Dendritic cell treated with granulocyte-macrophage colony-stimulating factor and Interleukin-4, amounts not matched to agents 40 ng/mL and 50 ng/mL, for 4 days (primary cell): Measurements from ENCODE around the gene CAPN9.
"Not testable (repeated sequence)": the region's sequence is repeated elsewhere in the genome, so short reads cannot be mapped to it uniquely, and the experiment has no call there.

Experiments used
- H3K27ac Mint-ChIP-seq: one replicate; pipeline ENCODE4 v1.8.0; 2022; ENCODE audit warnings: mild to moderate bottlenecking, mixed read lengths
- H3K27me3 Mint-ChIP-seq: one replicate; pipeline ENCODE4 v1.8.0; 2022; ENCODE audit warnings: mild to moderate bottlenecking, mixed read lengths
- H3K36me3 Mint-ChIP-seq: one replicate; pipeline ENCODE4 v1.8.0; 2022; ENCODE audit warnings: low read depth, mixed read lengths
- H3K4me1 Mint-ChIP-seq: one replicate; pipeline ENCODE4 v1.8.0; 2022; ENCODE audit warnings: low read depth, mixed read lengths
- H3K4me3 Mint-ChIP-seq: one replicate; pipeline ENCODE4 v1.8.0; 2022; ENCODE audit warnings: mild to moderate bottlenecking, moderate library complexity, mixed read lengths
- H3K9me3 Mint-ChIP-seq: one replicate; pipeline ENCODE4 v1.8.0; 2022; ENCODE audit warnings: mixed read lengths
- intact Hi-C: fragments of 100-400 bp; cut with micrococcal nuclease; formaldehyde crosslinking; loops from one replicate; pipeline ENCODE4 v1.15.0; 2022

CAPN9 gene, protein sequence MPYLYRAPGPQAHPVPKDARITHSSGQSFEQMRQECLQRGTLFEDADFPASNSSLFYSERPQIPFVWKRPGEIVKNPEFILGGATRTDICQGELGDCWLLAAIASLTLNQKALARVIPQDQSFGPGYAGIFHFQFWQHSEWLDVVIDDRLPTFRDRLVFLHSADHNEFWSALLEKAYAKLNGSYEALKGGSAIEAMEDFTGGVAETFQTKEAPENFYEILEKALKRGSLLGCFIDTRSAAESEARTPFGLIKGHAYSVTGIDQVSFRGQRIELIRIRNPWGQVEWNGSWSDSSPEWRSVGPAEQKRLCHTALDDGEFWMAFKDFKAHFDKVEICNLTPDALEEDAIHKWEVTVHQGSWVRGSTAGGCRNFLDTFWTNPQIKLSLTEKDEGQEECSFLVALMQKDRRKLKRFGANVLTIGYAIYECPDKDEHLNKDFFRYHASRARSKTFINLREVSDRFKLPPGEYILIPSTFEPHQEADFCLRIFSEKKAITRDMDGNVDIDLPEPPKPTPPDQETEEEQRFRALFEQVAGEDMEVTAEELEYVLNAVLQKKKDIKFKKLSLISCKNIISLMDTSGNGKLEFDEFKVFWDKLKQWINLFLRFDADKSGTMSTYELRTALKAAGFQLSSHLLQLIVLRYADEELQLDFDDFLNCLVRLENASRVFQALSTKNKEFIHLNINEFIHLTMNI

DNA sequence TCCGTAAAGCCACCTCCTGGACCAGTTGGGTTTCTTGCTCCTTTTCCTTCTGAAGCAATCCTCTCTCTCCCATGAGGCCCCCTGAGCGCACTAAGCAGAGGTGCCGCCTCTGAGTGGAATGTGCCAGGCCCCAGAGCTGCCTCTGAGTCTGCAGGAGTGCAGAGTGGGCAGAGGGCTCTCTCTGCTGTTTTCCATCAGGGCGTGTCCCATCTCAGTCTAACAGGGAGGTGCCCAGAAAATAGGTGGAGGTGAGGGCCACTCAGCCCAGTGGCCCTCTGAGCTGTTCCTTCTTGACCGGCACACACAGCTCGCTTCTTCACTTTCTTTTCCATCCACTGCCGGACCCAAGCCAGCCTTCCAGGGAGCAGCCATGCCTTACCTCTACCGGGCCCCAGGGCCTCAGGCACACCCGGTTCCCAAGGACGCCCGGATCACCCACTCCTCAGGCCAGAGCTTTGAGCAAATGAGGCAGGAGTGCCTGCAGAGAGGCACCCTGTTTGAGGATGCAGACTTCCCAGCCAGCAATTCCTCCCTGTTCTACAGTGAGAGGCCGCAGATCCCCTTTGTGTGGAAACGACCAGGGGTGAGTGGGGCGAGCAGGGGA lies at the start of gene CAPN9:
Gene CAPN9, plus strand, starts transcription at position 262 of the 604 bp plus-strand sequence. Its CDS starts 109 bp downstream, at position 371.
- Mint-ChIP-seq H3K4me3 (no peak within 1 kb of the TSS), H3K9me3 (no peaks in the 10 kb centered on the region), H3K27me3 (no peaks in the 10 kb centered on the region), H3K4me1 (no peaks in the 10 kb centered on the region), H3K36me3 (no peaks in the 10 kb centered on the region), H3K27ac (no peak within 1 kb of the TSS)
- intact Hi-C loops, result no loop called here

DNA sequence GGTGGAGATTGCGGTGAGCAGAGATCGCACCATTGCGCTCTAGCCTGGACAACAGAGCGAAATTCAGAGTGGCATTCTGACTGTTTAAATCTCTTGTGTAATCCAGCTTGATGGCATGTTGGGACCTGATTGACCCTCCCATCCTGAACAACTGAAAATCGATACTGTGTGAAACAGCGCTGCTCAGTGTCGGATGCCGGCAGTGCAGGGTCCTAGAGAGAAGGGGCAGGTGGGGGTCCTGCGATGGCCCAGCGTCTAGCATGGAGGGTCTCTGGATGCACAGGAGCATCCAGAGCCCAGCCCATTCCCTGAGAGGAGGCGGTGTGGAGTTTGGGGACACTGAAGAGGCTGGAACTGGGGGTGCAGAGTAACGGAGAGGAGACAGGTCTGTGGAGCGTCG lies 49.1 kb upstream of the CAPN9 start:
- intact Hi-C loops, result no loop called here
- Mint-ChIP-seq H3K36me3 (peaks cover 17% of the 10 kb centered on the region), H3K4me3 (no peak overlapping the region), H3K27ac (no peak overlapping the region), H3K9me3 (no peaks in the 10 kb centered on the region), H3K4me1 (no peaks in the 10 kb centered on the region), H3K27me3 (no peaks in the 10 kb centered on the region)

DNA sequence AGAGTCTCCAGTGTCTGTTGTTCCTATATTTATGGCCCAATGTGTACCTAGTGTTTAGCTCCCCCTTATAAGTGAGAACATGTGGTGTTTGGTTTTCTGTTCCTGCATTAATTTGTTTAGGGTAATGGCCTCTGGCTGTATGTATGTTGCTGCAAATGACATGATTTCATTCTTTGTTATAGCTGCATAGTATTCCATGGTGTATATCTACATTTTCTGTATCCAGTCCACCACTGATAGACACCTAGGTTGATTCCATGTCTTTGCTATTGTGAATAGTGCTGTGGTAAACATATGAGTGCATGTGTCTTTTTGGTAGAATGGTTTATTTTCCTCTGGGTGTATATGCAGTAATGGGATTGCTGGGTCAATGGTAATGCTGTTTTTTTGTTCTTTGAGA lies 48.2 kb upstream of the CAPN9 start:
- H3K27ac Mint-ChIP-seq, intact Hi-C loops, H3K4me3 Mint-ChIP-seq, H3K27me3 Mint-ChIP-seq, H3K4me1 Mint-ChIP-seq, H3K36me3 Mint-ChIP-seq, H3K9me3 Mint-ChIP-seq: not testable (repeated sequence)

DNA sequence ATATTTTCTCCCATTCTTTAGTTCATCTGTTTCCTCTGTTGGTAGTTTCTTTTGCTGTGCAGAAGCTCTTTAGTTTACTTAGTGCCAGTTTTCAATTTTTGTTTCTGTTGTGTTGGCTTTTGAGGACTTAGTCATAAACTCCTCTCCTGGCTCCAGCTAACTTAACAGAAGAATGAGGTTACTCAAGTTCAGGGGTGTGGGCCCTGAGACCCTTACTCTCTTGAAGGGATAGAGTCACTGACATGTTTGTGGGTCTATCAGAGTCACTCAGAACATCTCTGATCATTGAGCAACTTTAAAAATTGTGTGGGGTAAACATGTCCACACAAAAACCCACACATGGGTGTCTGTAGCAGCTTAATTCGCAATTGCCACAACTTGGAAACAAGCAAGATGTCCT lies 47.5 kb upstream of the CAPN9 start:
- intact Hi-C loops, result no loop called here
- H3K36me3 Mint-ChIP-seq, result peaks cover under 1% of the 10 kb centered on the region
- H3K4me1 Mint-ChIP-seq, result no peaks in the 10 kb centered on the region
- no peaks in the 10 kb centered on the region for H3K27me3 Mint-ChIP-seq
- no peak overlapping the region for H3K4me3 Mint-ChIP-seq
- H3K9me3 Mint-ChIP-seq, result no peaks in the 10 kb centered on the region
- no peak overlapping the region for H3K27ac Mint-ChIP-seq

DNA sequence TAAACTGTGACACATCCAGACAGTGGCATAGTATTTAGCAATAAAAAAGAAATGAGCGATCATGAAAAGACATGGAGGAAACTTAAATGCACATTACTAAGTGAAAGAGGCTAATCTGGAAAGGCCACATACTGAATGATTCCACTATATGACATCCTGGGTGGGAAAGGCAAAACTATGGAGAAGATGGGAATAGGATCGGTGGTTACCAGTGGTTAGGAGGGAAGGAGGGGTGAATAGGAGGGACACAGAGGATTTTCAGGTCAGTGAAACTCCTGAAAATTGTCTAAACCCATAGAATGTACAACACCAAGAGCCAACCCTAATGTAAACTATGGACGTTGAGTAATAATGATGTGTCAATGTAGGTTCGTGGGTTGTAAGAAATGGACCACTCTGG lies 47.1 kb upstream of the CAPN9 start:
- intact Hi-C loops, result no loop called here
- no peaks in the 10 kb centered on the region for H3K27me3 Mint-ChIP-seq
- no peaks in the 10 kb centered on the region for H3K36me3 Mint-ChIP-seq
- no peaks in the 10 kb centered on the region for H3K9me3 Mint-ChIP-seq
- no peak overlapping the region for H3K4me3 Mint-ChIP-seq
- no peak overlapping the region for H3K27ac Mint-ChIP-seq
- H3K4me1 Mint-ChIP-seq, result no peaks in the 10 kb centered on the region

DNA sequence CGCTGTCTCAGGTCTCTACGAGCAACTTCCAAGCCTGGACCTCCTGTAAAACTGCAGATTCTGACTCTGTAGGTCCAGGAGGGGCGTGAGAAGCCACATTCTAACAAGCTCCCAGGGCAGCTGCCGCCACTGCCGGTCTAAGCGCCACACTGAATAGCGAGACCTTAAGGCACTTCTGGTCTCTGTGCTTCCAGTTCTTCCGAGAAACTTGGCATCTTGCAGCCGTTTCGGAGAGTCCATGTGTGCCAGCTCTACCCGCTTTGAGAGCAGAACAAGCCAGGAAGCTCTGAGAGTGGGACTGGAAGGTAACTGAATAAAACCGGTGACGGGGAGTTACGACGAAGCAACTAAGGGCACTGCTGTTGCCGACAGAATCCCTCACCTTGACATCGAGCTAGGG lies 45.8 kb upstream of the CAPN9 start:
- Mint-ChIP-seq H3K4me3 (no peak overlapping the region), H3K36me3 (no peaks in the 10 kb centered on the region), H3K4me1 (no peaks in the 10 kb centered on the region), H3K27ac (no peak overlapping the region), H3K27me3 (no peaks in the 10 kb centered on the region), H3K9me3 (no peaks in the 10 kb centered on the region)
- intact Hi-C loops, result no loop called here

DNA sequence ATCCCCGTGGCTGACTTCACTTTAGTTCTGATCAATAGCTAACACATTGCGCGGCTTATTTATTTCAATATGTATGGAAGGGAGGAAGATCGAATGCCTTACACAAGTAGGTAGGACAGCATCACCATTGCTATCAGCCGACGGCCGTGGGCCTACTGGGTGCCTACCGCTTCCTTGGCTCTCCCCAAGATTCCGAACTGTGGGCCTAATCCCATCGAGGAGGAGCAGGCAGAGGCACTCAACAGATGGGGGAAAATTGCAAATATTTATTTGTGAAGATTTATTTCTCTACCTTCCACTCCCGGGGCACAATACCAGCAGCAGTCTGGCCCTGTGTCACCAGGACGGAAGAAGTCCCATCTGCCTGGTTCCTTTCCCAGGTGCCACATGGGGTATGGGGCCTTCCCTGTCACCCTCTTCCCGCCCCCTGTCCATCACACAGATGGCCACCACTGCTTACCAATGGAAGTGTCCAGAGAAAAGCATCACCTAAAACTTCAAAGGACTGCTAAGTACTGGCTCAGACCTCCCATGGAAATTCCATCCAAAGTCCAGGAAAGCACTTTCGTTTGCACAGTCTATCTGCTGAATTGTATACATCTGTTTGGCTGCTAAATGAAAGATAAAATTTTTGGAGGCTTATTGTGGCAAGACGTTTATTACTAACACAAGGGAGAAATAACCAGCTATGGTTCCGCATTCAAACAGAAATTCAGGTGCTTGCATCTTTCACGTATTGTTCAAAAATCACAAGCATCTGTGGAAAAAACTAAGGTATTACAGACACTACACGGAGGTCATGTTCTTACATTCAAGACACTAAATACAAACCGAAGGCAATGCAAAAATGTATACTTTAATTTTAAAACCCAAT lies 45.1 kb upstream of the CAPN9 start:
- H3K27ac Mint-ChIP-seq, result no peak overlapping the region
- intact Hi-C loops, result no loop called here
- H3K36me3 Mint-ChIP-seq, result no peaks in the 10 kb centered on the region
- H3K9me3 Mint-ChIP-seq, result no peaks in the 10 kb centered on the region
- H3K27me3 Mint-ChIP-seq, result no peaks in the 10 kb centered on the region
- no peaks in the 10 kb centered on the region for H3K4me1 Mint-ChIP-seq
- no peak overlapping the region for H3K4me3 Mint-ChIP-seq

DNA sequence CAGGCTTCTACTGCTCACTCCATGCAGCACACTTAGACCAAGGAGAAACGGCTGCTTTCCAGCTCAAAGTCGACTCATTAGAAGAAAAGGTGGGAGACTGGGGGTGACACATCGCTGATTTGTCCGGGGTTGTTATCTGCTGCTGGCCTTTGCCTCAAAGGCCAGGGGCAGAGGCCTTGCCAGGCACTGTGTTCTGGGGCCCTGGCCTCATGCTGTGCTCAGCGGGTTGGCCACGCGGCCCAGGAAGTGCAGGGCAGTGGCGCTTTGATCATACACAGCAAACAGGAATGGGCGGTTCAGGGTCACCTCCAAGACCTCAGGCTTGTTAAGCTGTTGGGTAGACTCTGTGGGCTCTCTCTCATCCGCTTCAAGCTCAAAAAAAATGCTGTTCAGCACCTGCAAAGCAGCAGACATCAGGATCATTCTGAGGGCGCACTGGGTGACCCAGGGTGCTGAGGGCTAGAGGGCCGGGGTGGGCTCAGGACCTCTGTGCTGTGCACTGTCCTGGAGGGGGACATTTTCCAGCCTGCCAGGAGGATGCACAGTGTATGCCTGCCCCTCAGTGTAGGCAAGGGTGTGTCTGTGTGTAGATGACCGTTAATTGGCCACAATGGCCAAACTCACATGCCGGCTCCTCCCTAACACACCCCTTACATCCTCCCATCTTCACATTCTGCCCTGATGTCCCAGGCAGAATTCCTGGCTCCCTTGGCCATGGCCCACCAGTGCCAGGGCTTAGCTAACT lies 44.1 kb upstream of the CAPN9 start:
- no peaks in the 10 kb centered on the region for H3K9me3 Mint-ChIP-seq
- H3K27me3 Mint-ChIP-seq, result peaks cover 6% of the 10 kb centered on the region
- H3K4me1 Mint-ChIP-seq, result peaks cover 5% of the 10 kb centered on the region
- H3K4me3 Mint-ChIP-seq, result no peak overlapping the region
- H3K36me3 Mint-ChIP-seq, result no peaks in the 10 kb centered on the region
- H3K27ac Mint-ChIP-seq, result no peak overlapping the region
- intact Hi-C loops, result no loop called here

DNA sequence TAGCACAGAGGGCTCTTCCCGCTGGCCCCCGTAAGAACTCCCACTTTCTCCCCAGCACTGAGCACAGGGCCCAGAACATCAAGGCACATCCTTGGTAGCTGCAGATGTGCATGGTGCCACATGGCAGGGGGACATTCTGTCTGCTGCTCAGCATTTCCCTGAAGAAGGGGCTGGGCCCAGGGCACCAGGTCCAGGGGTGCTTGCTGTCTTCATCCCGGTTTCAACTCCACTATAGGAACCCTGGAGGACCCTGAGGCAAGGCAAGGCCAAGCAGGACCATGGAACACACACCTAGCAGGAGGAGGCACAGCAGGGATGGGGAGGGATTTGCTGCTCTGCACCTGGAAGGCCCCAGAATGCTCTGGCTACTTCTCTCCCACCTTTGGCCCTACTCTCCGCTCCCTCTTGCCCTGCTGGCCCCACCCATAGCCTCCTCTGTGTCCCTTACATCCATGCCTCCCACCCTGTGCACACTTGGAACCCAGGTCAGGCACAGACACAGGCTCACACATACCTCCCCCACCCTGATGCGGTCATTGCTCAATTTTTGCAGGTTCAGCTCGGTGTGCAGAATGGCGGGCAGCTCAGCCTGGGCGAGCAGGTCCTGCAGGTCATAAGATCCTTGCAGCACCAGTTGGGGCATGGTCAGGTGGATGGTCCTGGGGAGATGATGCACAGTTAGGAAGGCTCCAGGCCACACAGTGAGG lies 43.4 kb upstream of the CAPN9 start:
- intact Hi-C loops, result no loop called here
- H3K4me3 Mint-ChIP-seq, result no peak overlapping the region
- H3K9me3 Mint-ChIP-seq, result no peaks in the 10 kb centered on the region
- H3K4me1 Mint-ChIP-seq, result peaks cover 5% of the 10 kb centered on the region
- peaks cover 13% of the 10 kb centered on the region for H3K27me3 Mint-ChIP-seq
- no peak overlapping the region for H3K27ac Mint-ChIP-seq
- H3K36me3 Mint-ChIP-seq, result no peaks in the 10 kb centered on the region

DNA sequence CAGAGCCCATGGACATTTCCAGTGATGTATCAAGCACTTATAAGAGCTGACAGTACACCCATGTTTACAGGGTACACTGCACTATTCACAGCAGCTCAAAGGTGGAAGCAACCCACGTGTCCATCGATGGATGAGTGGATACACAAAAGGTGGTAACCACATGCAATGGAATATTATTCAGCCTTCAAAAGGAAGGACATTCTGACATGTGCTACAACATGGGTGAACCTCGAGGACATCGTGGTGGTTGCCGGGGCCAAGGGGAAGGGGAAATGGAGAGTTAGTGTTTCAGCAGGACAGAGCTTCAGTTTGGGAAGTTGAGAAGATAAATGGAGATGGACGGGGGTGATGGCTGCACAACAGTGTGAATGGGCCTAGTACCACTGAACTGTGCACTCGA lies 42.4 kb upstream of the CAPN9 start:
- Mint-ChIP-seq H3K27me3 (peaks cover 14% of the 10 kb centered on the region), H3K4me3 (no peak overlapping the region), H3K9me3 (no peaks in the 10 kb centered on the region), H3K36me3 (no peaks in the 10 kb centered on the region), H3K4me1 (peaks cover 5% of the 10 kb centered on the region), H3K27ac (no peak overlapping the region)
- intact Hi-C loops, result no loop called here

DNA sequence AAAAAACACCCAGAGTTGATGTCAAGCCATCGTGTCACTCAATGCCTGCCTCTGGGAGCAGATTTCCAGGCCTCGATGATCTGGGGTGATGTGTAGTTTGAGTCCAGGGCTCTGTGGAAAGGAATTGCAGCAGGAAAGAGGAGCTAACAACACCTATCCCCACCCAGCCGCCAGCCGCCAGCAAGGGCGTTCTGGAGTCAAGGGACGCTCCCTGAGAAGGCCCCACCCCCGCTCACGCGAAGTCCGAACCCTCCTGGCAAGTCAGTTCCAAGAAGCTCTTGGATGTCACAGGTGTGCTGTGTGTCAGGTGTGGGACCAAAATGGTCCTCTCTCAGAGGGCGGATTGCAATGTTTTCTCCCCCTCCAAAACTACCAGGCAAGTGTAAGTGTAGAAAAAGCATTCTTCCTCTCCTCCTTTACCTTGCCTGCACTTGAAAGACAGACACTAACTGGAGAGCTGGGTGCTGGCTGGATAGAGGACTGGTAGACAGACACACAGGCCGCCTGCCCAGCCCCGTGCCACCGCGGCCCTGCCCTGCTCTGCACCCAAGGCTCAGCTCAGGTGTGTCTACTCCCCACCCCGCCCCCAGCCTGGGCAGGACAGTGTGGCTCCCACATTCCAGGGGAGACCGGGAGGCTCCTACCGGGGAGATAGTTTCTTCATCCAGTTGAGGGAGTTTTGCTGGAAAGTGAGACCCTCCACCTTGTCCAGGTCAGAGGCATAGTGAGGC lies 41.7 kb upstream of the CAPN9 start:
- Mint-ChIP-seq H3K9me3 (no peaks in the 10 kb centered on the region), H3K27me3 (peaks cover 14% of the 10 kb centered on the region), H3K4me1 (peaks cover 5% of the 10 kb centered on the region), H3K36me3 (no peaks in the 10 kb centered on the region), H3K4me3 (no peak overlapping the region), H3K27ac (no peak overlapping the region)
- intact Hi-C loops, result no loop called here

DNA sequence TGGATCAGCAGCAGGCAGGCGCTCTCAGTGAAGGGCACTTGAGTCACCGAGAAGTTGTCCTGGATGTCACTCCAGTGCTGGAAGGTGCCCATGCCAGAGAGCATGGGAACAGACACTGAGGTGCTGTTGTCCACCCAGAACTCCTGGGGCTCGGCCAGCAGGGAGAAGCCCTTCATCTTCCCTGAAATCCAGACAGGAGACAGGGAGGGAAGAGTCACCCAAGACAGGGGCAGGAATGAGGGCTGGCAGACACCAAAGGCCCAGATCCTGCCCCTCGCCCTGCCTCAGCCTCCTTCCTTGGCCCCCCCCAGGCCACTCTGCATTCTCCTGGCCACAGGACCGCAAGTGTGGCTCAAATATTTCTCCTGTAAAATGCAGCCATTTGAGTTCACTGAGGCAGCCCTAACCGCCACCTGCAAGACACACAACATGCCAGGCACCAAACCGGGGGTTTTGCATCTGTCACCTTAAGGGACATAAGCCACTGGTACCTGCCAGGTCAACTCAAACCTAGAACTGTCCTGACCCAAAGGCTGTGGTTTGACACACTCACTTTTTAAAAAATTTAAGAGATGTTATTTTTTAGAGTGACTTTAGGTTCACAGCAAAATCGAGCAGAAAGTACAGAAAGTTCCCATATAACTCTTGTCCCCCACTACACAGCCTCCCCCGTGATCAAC lies 41.0 kb upstream of the CAPN9 start:
- Mint-ChIP-seq H3K4me1 (peaks cover 5% of the 10 kb centered on the region), H3K36me3 (no peaks in the 10 kb centered on the region), H3K27ac (no peak overlapping the region), H3K9me3 (no peaks in the 10 kb centered on the region), H3K4me3 (no peak overlapping the region), H3K27me3 (peaks cover 14% of the 10 kb centered on the region)
- intact Hi-C loops, result no loop called here
